B cell (primary cell): ENCODE measurements around the gene POLR1H. TPM values are rescaled to one million over a fixed set of nuclear protein-coding genes. Genes with fewer than 3 reads are reported as not detected.

Experiments used
- ATAC-seq: fragments of 200-7000 bp; cut with Tn5 transposase; one replicate; pipeline ENCODE4 v1.10.0; 2021; ENCODE audit warnings: low read depth, mild to moderate bottlenecking, moderate number of reproducible peaks, moderate library complexity
- CTCF ChIA-PET: fragments of 350-600 bp; sonication (Branson Sonifier 250); formaldehyde crosslinking; loops from one replicate; lab custom pipeline; 2021; ENCODE audit warnings: antibody characterized with exemption, inconsistent platforms; lab: Charles Lee
- POLR2A ChIA-PET: fragments of 350-600 bp; sonication (Branson Sonifier 250); formaldehyde crosslinking; loops from one replicate; lab custom pipeline; 2021; ENCODE audit warnings: antibody characterized with exemption; lab: Charles Lee
- DNase-seq: peaks from one replicate; pipeline ENCODE4 v3.0.0; 2013
- H2AFZ ChIP-seq: 2 replicates; pipeline ENCODE4 v1.6.1; 2012; ENCODE audit warnings: mild to moderate bottlenecking, low read depth, low read length; ENCODE audit not compliant: insufficient read depth, poor library complexity, severe bottlenecking
- H3K27ac ChIP-seq, 2 donors: 1 replicate in 1 of 2; 2 replicates in 1 of 2; pipeline ENCODE4 v1.5.1; 2012 to 2013; ENCODE audit warnings: low read length in 2 of 2, mild to moderate bottlenecking in 2 of 2, moderate library complexity in 1 of 2
- H3K27me3 ChIP-seq, 4 experiments: fragments of 200-600 bp in 1 of 4; sonication (generic) in 1 of 4; replicated peaks in 1 of 4; 1 replicate in 2 of 4; 2 replicates in 2 of 4; pipeline versions ENCODE4 v1.6.1 to v1.7.0; 2013 to 2016; ENCODE audit warnings: low read length in 3 of 4, mild to moderate bottlenecking in 2 of 4, mixed read lengths in 1 of 4, moderate library complexity in 1 of 4; ENCODE audit not compliant: insufficient read depth in 4 of 4, control insufficient read depth in 3 of 4; ENCODE audit errors: control extremely low read depth in 1 of 4
- H3K36me3 ChIP-seq, 2 experiments: replicated peaks in 1 of 2; 1 replicate in 1 of 2; 2 replicates in 1 of 2; pipeline versions ENCODE4 v1.6.1 to v1.7.1; 2013; ENCODE audit warnings: low read length in 1 of 2; ENCODE audit not compliant: insufficient read depth in 2 of 2, control insufficient read depth in 1 of 2; ENCODE audit errors: control extremely low read depth in 1 of 2, extremely low read depth in 1 of 2
- H3K4me1 ChIP-seq, 2 donors: fragments of 200-600 bp in 1 of 2; sonication (generic) in 1 of 2; 1 replicate in 1 of 2; 2 replicates in 1 of 2; pipeline versions ENCODE4 v1.5.1 to v1.6.1; 2013 to 2017; ENCODE audit warnings: low read length in 2 of 2; ENCODE audit not compliant: control insufficient read depth in 2 of 2, insufficient read depth in 2 of 2
- H3K4me2 ChIP-seq: replicated peaks from 2 replicates; pipeline ENCODE3; 2012; ENCODE audit warnings: mild to moderate bottlenecking, low read depth, low read length; ENCODE audit not compliant: poor library complexity, severe bottlenecking
- H3K4me3 ChIP-seq, 5 experiments: fragments of 200-600 bp in 1 of 5; sonication (generic) in 1 of 5; 1 replicate in 3 of 5; 2 replicates in 2 of 5; pipeline versions ENCODE4 v1.5.1 to v1.7.0; 2011 to 2016; ENCODE audit warnings: low read length in 4 of 5, mild to moderate bottlenecking in 4 of 5, low read depth in 2 of 5, control low read depth in 1 of 5, moderate library complexity in 1 of 5; ENCODE audit not compliant: insufficient read depth in 1 of 5; ENCODE audit errors: control extremely low read depth in 1 of 5, extremely low read depth in 1 of 5
- H3K79me2 ChIP-seq: fragments of 200-600 bp; sonication (generic); one replicate; pipeline ENCODE4 v1.6.0; 2016; ENCODE audit warnings: low read length; ENCODE audit not compliant: control insufficient read depth, insufficient read depth
- H3K9ac ChIP-seq: fragments of 200-600 bp; sonication (generic); 2 replicates; pipeline ENCODE4 v1.6.1; 2017; ENCODE audit warnings: mild to moderate bottlenecking, low read length, moderate library complexity
- H3K9me3 ChIP-seq, 3 donors: one replicate each; pipeline versions ENCODE4 v1.6.1 to v1.7.1; 2013; ENCODE audit warnings: low read length in 2 of 3; ENCODE audit not compliant: control insufficient read depth in 2 of 3, insufficient read depth in 1 of 3; ENCODE audit errors: control extremely low read depth in 1 of 3
- H4K20me1 ChIP-seq: 2 replicates; pipeline ENCODE4 v1.6.0; 2012; ENCODE audit warnings: mild to moderate bottlenecking, low read length; ENCODE audit not compliant: insufficient read depth, control insufficient read depth, poor library complexity, severe bottlenecking
- H3K27ac Mint-ChIP-seq: one replicate; pipeline ENCODE4 v1.8.0; 2021; ENCODE audit warnings: mixed read lengths
- H3K27me3 Mint-ChIP-seq: one replicate; pipeline ENCODE4 v1.8.0; 2021; ENCODE audit warnings: mixed read lengths
- H3K4me1 Mint-ChIP-seq: one replicate; pipeline ENCODE4 v1.8.0; 2021; ENCODE audit warnings: mixed read lengths
- H3K4me3 Mint-ChIP-seq: one replicate; pipeline ENCODE4 v1.8.0; 2021; ENCODE audit warnings: mixed read lengths
- H3K9me3 Mint-ChIP-seq: one replicate; pipeline ENCODE4 v1.8.0; 2022; ENCODE audit warnings: mixed read lengths; ENCODE audit not compliant: insufficient read depth
- EZH2 ChIP-seq: IDR thresholded peaks from 2 replicates; pipeline ENCODE4 v1.6.1; 2012; ENCODE audit warnings: borderline replicate concordance, low read depth, mild to moderate bottlenecking, moderate library complexity, low read length; ENCODE audit not compliant: insufficient read depth, poor library complexity, severe bottlenecking
- WGBS: methylation state at CpG from one replicate; pipeline ENCODE4 v1.1.5; 2013; ENCODE audit warnings: missing lambda C conversion rate; ENCODE audit not compliant: insufficient coverage; 5-methylcytosine and 5-hydroxymethylcytosine counted together
- intact Hi-C: fragments of 100-400 bp; cut with micrococcal nuclease; formaldehyde crosslinking; loops from one replicate; pipeline ENCODE4 v1.10.0; 2022
- polyA plus RNA-seq: library from polyadenylated mRNA; depleted of rRNA; stranded (reverse); fragments of >200 nt; gene quantifications from 2 replicates; pipeline ENCODE4 v1.2.3, GENCODE V29; 2012
- total RNA-seq, 2 donors: library from RNA; stranded (reverse); fragments of 120-200 nt in 1 of 2; gene quantifications; 1 replicate in 1 of 2; 2 replicates in 1 of 2; pipeline versions ENCODE4 v1.2.3 to v1.2.4, GENCODE V29; 2013 to 2022
- TF ChIP-seq, protein P1 (sequence below): fragments of 200-600 bp; IDR thresholded peaks from one replicate; pipeline ENCODE4 v1.8.0; 2022; ENCODE audit warnings: antibody characterized with exemption, mild to moderate bottlenecking

POLR1H gene
- total and polyA plus RNA-seq, 2 donors (not counting 1 experiment from before 2014, with no cell fraction given), result 38.8 to 71.0 TPM

- intact Hi-C loops, result loop anchor here (1.0 to 10.0 kb wide), 7 partner anchors 36 to 1907 kb away; partner anchors contain the start of genes DXO, HLA-F and TRIM26
- peak overlapping the region; percentile 99 for H3K27ac Mint-ChIP-seq
- H3K4me2 ChIP-seq, result peak overlapping the region; percentile 84
- H3K36me3 ChIP-seq, result peaks cover 4 to 36% of the 10 kb centered on the region in 2 experiments
- H3K4me1 ChIP-seq, result peaks cover 36 to 38% of the 10 kb centered on the region in 2 donors
- peaks cover 29% of the 10 kb centered on the region for H3K79me2 ChIP-seq
- ChIA-PET CTCF (interaction anchor here (1.1 to 1.2 kb wide), 2 partner anchors 35 to 330 kb away, joined by 3 to 4 read pairs; no protein-coding TSS in a partner anchor), POLR2A (no interaction called here)
- peak overlapping the region; percentile 63 for H2AFZ ChIP-seq
- DNase-seq (no peak), ATAC-seq (no peak)
- peak overlapping the region; percentile 93 for H3K4me3 Mint-ChIP-seq
- peaks cover 0 to 5% (median 0%) of the 10 kb centered on the region in 3 donors for H3K9me3 ChIP-seq
- H3K27ac ChIP-seq, result peak overlapping the region; percentile 93 to 97
- peaks cover 25% of the 10 kb centered on the region for H3K27me3 Mint-ChIP-seq
- peaks cover 27% of the 10 kb centered on the region for H4K20me1 ChIP-seq
- H3K4me3 ChIP-seq, result peak overlapping the region; percentile 80 to 95 (median 85)
- H3K27me3 ChIP-seq, result peaks cover 0 to 28% (median 15%) of the 10 kb centered on the region in 4 experiments
- no peaks in the 10 kb centered on the region for H3K9me3 Mint-ChIP-seq
- H3K9ac ChIP-seq, result peak overlapping the region; percentile 85
- TF ChIP-seq, protein P1, sequence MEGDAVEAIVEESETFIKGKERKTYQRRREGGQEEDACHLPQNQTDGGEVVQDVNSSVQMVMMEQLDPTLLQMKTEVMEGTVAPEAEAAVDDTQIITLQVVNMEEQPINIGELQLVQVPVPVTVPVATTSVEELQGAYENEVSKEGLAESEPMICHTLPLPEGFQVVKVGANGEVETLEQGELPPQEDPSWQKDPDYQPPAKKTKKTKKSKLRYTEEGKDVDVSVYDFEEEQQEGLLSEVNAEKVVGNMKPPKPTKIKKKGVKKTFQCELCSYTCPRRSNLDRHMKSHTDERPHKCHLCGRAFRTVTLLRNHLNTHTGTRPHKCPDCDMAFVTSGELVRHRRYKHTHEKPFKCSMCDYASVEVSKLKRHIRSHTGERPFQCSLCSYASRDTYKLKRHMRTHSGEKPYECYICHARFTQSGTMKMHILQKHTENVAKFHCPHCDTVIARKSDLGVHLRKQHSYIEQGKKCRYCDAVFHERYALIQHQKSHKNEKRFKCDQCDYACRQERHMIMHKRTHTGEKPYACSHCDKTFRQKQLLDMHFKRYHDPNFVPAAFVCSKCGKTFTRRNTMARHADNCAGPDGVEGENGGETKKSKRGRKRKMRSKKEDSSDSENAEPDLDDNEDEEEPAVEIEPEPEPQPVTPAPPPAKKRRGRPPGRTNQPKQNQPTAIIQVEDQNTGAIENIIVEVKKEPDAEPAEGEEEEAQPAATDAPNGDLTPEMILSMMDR, result no peak
- TF ChIP-seq EZH2, result no peak
- 2% methylated on average over 6 of the region's 8 CpGs for WGBS
- H3K4me1 Mint-ChIP-seq, result peaks cover 48% of the 10 kb centered on the region
Observed at GRCh38 chr6:30067460-30068139, 6.5 kb downstream of the POLR1H start.
